ENCODE measurements around the gene ZNF215.
A peak's percentile ranks its signal among the peaks of the same experiment; 100 is the strongest.
"Not testable (repeated sequence)": the region's sequence is repeated elsewhere in the genome, so short reads cannot be mapped to it uniquely, and the experiment has no call there.

The ZNF215 gene

GRCh38 chr11:6926208-6927029 lies at the start of gene ZNF215:
TSS of gene ZNF215 (plus strand) at chr11:6926426. CDS start at chr11:6932273, 5,847 bp downstream.
- no peak for DNase-seq

- no peak for DNase-seq
Measured at GRCh38 chr11:6876914-6877313, 49.3 kb upstream of the ZNF215 start.

GRCh38 chr11:6882751-6883150 lies 43.5 kb upstream of the ZNF215 start:
- no peak for DNase-seq

- not testable (repeated sequence) for DNase-seq
Measured at GRCh38 chr11:6887711-6888110, 38.5 kb upstream of the ZNF215 start.

DNA sequence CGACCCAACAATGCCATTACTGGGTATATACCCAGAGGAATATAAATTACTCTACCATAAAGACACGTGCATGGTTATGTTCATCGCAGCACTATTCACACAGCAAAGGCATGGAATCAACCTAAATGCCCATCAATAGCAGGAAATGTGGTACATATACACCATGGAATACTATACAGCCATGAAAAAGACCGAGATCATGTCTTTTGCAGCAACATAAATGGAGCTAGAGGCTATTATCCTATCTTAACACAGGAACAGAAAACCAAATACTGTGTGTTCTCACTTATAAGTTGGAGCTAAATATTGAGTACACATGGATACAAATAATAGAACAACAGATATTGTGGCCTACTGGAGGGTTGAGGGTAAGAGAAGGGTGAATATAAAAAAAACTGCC lies 37.4 kb upstream of the ZNF215 start:
- DNase-seq = no peak

GRCh38 chr11:6889835-6890234 lies 36.4 kb upstream of the ZNF215 start:
- no peak for DNase-seq

DNA sequence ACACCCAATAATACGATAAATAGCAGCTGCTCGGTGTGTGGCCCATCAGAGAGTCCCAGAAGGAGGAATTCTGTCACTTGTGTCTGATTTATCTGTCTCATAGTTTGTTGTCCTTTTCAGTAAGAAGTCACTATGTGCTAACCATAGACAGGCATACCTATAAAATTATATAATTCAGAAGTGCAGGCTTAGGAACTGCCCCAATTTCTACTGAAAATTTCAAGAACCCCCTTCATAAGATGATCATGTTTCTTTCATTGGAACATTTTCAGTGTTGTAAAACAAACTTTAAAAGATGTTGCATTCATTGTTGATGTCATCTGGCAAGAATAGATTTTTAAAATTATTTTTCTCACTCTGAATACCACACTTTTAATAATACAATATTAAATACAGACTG lies 33.8 kb upstream of the ZNF215 start, which contains the start of gene OR2D2:
Gene OR2D2, minus strand, starts transcription at position 101 of the 400 bp plus-strand sequence. Its CDS starts 0 bp downstream, at position 101.
- DNase-seq = no peak

- DNase-seq = no peak
Measured at GRCh38 chr11:6894097-6894496, 32.1 kb upstream of the ZNF215 start.

- DNase-seq = no peak
Measured at GRCh38 chr11:6895010-6895409, 31.2 kb upstream of the ZNF215 start.

DNA sequence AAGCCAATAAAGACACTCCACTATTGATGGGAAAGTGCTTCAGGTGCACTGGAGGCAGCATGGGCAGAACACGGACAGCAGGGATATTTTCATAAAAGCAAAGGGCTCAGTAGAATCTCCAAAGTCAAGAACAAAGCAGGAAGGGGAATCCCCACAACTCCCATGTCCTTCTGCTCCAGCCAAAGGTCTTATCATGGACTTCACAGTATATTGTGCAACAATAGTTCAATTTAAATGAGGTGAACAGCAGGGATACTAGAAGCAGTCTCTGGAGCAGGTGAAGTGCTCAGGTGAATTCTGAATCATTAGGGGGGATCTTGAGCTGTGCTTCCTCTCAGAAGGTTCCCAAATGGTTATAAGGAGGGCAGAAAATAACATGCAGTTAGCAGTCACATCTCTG lies 27.3 kb upstream of the ZNF215 start:
- no peak for DNase-seq

GRCh38 chr11:6900327-6900999 lies 25.8 kb upstream of the ZNF215 start:
- DNase-seq = no peak

GRCh38 chr11:6904804-6905203 lies 21.4 kb upstream of the ZNF215 start:
- not testable (repeated sequence) for DNase-seq

DNA sequence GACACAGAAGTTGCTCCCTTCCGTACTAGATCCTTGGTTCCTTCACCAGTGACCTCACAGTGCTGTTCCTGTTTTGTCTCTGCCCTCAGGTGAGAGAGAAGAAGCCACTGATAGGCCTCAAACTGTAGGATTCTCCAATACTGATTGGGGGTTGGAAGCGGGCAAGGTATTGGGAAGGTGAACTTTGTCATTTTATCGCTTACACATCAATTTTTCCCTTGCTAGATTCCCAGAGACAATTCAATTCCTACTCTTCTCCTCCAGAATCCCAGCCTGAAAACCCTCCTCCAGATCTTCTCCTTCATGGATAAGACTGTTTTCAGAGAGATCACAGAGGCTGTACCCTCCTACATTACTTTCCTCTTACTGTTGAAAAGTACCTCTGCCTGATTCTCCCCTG lies 14.8 kb upstream of the ZNF215 start:
- no peak for DNase-seq

DNA sequence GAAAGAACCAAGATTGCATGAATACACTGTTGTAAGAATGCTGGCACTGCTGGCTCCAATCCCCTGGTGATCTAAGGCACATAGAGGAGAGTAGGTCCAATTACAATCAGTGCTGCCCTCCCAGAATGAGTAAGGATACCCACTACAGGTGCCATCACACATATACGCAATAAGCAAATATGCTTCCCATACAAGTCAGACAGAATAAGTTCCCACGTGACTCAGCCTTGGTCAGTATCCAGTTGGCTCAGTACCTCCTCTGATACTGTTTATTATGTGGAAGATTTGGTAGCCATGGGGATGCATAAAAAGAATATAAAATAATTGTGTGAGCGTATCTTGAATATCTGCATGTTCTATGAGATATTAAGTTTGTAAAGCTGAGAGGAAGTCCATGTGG lies 14.3 kb upstream of the ZNF215 start:
- DNase-seq = no peak

GRCh38 chr11:6919698-6920097 lies 6.5 kb upstream of the ZNF215 start:
- no peak for DNase-seq

GRCh38 chr11:6920702-6921101 lies 5.5 kb upstream of the ZNF215 start, which contains the start of gene OR2D3:
TSS of gene OR2D3 (plus strand) at chr11:6921002. CDS start at chr11:6921002, 0 bp downstream.
- no peak for DNase-seq

DNA sequence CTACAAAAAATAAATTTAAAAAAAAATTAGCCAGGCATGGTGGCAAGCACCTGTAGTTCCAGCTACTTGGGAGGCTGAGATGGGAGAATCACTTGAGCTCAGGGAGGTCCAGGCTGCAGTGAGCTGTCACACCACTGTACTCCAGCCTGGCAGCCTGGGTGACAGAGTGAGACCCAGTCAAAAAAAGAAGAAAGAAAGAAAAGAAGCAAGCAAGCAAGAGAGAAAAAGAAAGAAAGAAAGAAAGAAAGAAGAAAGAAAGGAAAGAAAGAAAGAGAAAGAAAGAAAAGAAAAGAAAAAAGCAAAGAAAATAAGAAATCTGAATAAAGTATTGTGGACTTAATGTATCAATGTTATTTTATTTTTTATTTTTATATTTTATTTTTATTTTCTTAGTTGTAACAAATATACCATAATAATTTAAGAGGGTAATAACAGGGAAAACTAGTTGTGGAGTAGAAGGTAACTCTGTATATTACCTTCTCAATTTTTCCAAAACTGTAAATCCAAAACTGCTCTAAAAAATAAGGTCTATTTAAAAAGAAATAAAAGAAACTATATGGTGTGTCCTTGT lies 1.1 kb upstream of the ZNF215 start:
- DNase-seq = no peak

DNA sequence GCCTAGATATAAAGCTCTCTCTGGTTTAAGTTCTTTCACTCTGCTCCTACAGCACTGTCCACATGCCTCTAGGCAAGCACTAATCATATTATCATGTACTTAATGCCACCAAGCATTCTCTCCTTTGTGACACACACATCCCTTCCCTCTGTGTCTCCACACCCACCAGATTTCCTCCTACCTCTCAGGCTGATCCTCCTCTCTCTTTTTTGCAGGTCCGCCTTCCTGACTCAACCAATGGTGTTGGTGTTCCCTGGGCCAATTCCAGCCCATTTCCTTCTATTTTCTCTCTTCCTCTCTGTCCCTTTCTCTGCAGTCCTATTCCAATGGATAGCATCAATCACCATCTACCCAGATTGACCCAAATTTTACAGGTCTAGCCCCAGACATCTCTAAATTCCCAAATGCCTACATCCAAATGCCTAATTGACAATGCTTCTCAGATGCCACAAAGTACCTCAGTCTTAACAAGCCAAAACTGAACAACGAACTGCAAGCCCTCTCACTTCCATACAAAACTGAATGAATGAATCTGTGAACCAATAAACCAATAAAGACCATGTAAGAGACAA lies 504 bp upstream of the ZNF215 start:
- no peak for DNase-seq

- peak; percentile 6 for DNase-seq
Measured at GRCh38 chr11:6927030-6927617, 898 bp downstream of the ZNF215 start.

GRCh38 chr11:6928916-6929315 lies 2.7 kb downstream of the ZNF215 start:
- DNase-seq = no peak

DNA sequence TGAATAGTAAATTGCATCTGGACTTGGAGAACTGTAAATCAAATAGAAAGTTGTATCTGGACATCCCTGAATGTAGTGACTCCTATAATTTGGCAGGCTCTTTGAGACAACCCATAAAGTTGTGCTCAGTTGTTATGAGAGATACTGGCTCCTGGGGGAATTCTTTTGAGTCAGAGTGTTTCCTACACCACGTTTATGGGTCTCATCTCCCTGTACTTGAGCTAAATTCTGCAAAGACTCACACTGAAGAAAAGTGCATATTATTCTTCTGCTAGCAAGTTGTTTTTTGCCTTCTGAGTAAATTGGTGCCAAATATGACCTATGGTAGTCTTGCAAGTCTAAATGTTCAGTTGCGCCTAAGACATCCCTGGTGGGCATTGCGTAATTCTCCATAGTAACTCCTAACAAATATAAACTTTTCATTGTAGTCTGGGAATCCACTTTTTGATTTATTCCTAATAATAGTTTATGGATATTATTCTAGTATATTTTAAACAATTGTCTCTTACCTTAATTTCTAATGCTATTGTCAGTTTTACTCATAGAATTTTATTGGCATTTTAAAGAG lies 5.0 kb downstream of the ZNF215 start:
- DNase-seq = no peak

GRCh38 chr11:6932145-6932544 lies 5.9 kb downstream of the ZNF215 start:
- no peak for DNase-seq

- no peak for DNase-seq
Measured at GRCh38 chr11:6941970-6942369, 15.7 kb downstream of the ZNF215 start.

All from NCI-H187 treated with DMSO at 0.1 percent for 48 hours (cell line).